H7 (cell line): ENCODE results near the gene SMYD1. TPM values are rescaled to one million over a fixed set of nuclear protein-coding genes. Genes with fewer than 3 reads are reported as not detected.

Source experiments
- DNase-seq: peaks from one replicate; pipeline ENCODE4 v3.0.0; 2012
- H3K27me3 ChIP-seq: 2 replicates; pipeline ENCODE4 v1.6.0; 2011; ENCODE audit warnings: mild to moderate bottlenecking, low read length; ENCODE audit not compliant: control insufficient read depth, insufficient read depth
- H3K36me3 ChIP-seq: replicated peaks from 2 replicates; pipeline ENCODE4 v1.5.1; 2011; ENCODE audit warnings: low read length; ENCODE audit not compliant: control insufficient read depth, insufficient read depth
- H3K4me3 ChIP-seq: 2 replicates; pipeline ENCODE4 v1.5.1; 2011; ENCODE audit warnings: low read depth, mild to moderate bottlenecking, control low read depth, low read length, moderate library complexity; ENCODE audit not compliant: insufficient read depth
- total RNA-seq: library from RNA; depleted of rRNA; stranded (reverse); fragments of >200 nt; shearing (Covaris generic); gene quantifications from 2 replicates; pipeline ENCODE4 v1.2.3, GENCODE V29; 2014

Gene SMYD1
- total RNA-seq, 1 experiment from 2014 or later, result 0.17 TPM

DNA sequence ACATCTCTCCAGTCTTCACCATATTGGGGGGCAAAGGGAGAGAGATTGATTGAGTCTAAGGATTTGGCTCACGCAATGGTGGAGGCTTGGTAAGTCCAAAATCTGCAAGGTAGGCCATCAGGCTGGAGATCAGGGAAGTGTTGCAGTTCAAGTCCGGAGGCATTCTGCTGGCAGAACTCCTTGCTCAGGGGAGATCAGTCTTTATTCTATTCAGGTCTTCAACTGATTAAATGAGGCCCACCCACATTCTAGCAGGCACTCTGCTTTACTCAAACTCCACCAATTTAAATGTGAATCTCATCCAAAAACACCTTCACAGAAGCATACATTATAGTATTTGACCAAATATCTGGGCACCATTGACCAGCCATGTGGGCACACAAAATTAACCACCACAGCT is 21.4 kb downstream of the SMYD1 start:
- DNase-seq, result no peak
- no peaks in the 10 kb centered on the region for H3K27me3 ChIP-seq
- no peak overlapping the region for H3K4me3 ChIP-seq
- no peaks in the 10 kb centered on the region for H3K36me3 ChIP-seq

DNA sequence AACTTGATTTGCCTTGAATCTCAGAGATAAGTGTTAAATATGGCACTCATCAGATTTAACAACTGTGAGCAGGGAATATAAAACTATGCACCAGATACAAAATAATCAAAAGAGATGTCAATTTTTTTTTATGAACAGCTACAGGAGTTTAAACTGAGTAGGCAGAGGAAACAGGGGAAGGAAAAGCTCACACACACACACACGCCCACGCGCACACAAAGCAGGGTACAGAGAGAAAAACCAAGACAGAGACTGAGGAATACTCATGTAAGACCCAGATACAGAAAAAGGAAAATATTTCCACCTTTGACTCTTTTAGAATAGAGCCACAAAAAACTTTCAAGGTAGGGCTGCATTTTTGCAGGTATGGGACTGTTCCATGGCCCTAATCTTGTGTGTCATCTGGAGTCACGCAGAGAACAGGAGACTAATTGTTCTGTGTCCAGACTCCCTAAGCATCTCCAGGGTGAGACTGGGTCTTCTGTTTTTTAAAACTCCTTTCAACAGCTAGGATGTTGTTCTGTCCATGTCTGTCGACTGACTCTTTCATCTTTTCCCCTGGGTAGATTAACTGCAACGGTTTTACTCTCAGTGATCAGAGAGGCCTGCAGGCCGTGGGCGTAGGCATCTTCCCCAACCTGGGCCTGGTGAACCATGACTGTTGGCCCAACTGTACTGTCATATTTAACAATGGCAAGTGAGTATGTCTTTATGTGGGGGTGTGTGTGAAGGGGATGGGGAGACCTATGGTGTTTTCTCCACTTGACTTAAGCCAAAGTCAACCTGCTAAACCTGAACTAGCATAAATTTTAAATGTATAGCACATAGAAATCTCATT is 23.0 kb downstream of the SMYD1 start:
- no peaks in the 10 kb centered on the region for H3K27me3 ChIP-seq
- H3K4me3 ChIP-seq, result no peak overlapping the region
- H3K36me3 ChIP-seq, result no peaks in the 10 kb centered on the region
- DNase-seq, result no peak

DNA sequence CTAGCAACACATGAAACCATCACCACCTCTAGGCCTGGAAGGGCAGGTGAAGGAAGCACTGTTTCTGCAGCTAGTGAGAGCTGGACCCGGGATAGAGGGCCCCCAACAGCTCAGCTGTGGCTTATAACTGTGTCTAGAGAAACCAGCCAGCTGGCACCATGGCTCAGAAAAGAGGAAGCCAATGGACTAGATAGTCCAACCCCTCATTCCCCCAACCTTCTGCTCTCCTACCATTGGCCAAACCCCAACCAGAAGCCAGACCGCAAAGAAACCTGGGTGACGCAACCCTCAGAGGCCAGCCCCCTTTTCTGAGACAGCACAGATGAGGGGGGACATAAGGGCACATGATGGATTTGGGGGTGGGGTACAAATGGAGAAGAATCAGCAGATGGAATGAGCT is 24.3 kb downstream of the SMYD1 start:
- Histone ChIP-seq H3K27me3 (no peaks in the 10 kb centered on the region), H3K4me3 (no peak overlapping the region), H3K36me3 (no peaks in the 10 kb centered on the region)
- DNase-seq, result no peak

DNA sequence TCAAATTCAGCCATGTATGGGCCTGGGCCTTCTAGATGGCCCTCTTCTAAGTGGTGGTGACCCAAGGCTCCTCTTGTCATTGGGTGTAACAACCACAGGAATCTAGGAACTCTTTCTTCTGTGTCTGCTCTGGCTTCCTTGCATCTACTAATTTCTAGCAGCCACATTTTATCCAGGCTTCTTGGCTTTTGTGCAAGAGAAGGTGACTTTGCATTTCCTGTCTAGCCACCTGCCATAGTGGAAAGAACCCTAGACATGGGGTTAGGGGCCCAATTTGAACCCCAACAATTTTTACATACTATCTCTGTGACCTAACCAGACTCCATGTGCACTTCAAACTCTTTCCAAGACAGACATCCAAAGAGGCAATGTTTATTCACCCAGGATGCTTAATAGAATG is 25.1 kb downstream of the SMYD1 start:
- Histone ChIP-seq H3K27me3 (no peaks in the 10 kb centered on the region), H3K36me3 (no peaks in the 10 kb centered on the region), H3K4me3 (no peak overlapping the region)
- no peak for DNase-seq

DNA sequence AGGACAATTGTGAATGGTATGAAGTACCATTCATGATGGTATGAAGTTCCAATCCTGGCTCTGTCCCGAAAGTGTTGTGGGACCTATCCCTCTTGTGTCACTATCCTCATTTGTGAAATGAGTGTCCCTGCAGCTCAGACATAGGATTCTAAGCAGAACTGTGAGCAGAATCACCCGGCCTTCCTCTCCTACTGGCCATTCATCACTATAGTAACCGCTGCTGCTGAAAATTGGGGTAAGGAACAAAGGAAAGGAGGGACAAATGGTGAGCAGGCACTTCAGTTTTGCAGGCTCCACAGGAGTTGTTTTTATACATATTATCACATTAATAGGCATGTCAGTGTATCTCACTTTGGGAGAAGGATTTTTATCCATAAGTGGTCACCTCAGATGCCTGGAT is 27.4 kb downstream of the SMYD1 start:
- H3K36me3 ChIP-seq, result no peaks in the 10 kb centered on the region
- DNase-seq, result no peak
- H3K4me3 ChIP-seq, result no peak overlapping the region
- no peaks in the 10 kb centered on the region for H3K27me3 ChIP-seq

DNA sequence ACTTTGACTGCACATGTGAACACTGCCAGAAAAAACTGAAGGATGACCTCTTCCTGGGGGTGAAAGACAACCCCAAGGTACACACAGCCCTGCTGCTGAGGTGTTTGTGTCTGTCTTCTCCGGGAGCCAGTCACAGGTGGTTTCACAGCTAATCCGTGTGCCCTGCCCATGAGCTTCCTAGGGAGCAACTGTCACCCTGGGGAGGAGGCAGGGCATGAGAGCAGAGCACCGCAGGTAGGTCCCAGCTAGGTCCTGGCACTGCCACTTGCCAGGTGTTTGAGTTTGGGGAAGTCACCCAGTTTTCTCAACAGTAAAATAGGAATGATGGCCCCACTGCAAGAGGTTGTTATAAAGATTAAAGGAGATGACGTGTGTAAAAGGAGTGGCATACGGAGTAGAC is 29.1 kb downstream of the SMYD1 start:
- H3K4me3 ChIP-seq, result no peak overlapping the region
- no peak for DNase-seq
- no peaks in the 10 kb centered on the region for H3K27me3 ChIP-seq
- no peaks in the 10 kb centered on the region for H3K36me3 ChIP-seq

DNA sequence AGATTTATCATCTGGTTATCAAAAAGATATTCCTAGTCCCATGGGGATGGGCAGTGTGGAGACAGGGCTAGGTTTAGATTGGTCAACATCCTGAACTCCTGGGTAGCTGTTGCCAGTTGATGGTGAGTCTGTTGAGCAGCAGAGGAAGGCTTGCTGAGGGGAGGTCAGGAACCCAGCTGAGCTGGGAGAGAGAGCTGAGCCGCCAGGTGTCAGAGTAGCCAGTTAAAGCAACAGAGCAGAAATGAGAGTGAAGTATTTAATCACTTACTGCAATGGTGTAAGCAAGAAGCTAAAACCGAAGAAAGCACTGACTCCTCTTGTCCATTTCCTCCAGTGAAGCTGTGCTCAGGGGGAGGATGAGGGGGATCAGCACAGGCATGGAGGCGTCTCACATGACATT is 29.6 kb downstream of the SMYD1 start:
- Histone ChIP-seq H3K4me3 (no peak overlapping the region), H3K36me3 (no peaks in the 10 kb centered on the region), H3K27me3 (no peaks in the 10 kb centered on the region)
- no peak for DNase-seq

DNA sequence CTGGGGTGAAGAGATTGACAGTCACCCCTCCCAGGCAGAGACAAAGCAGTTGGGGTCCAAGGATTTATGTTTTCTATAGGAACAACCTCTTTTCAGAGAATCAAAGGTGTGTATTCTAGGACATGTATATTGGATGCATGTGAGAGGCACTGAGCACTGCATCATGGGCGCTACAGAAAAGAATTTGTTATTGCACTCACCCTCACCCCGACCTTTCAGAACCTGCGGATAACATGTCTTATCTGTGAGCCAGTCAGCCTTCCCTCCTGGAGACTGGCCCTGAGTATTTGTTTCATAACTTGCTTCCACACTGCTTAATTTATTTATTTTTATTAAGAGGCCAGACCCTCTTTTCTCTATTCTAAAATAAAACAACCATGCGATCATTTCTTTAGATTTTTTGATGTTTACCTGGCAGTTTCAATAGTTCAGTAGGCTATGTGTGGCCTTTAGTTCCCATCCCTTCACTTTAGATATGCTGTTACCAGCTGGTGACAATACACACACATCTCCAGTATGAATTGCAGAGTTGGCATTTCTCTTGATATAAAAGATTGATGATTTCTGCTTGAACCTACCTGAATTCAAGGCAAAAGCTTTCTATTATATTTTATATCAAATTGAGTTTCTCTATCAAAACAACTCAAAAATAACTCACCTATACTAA is 30.4 kb downstream of the SMYD1 start:
- Histone ChIP-seq H3K4me3 (no peak overlapping the region), H3K27me3 (no peaks in the 10 kb centered on the region), H3K36me3 (no peaks in the 10 kb centered on the region)
- DNase-seq, result no peak

DNA sequence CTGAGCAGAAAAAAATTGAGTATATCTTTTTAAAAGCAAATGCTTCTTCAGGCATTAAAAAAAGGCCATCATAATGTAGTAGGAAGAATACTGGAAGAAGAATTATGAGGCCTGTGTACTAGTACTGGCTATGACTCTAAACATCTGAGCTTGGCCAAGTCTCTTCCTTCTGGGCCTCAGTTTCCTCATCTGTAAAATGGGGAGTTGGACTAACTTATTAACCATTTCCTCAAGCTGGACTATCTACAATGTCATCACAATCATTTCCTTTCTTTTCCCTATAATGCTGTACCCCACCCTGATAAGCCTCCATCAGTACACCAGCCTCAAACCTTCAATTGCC is 30.9 kb downstream of the SMYD1 start:
- Histone ChIP-seq H3K36me3 (no peaks in the 10 kb centered on the region), H3K27me3 (no peaks in the 10 kb centered on the region), H3K4me3 (no peak overlapping the region)
- no peak for DNase-seq

DNA sequence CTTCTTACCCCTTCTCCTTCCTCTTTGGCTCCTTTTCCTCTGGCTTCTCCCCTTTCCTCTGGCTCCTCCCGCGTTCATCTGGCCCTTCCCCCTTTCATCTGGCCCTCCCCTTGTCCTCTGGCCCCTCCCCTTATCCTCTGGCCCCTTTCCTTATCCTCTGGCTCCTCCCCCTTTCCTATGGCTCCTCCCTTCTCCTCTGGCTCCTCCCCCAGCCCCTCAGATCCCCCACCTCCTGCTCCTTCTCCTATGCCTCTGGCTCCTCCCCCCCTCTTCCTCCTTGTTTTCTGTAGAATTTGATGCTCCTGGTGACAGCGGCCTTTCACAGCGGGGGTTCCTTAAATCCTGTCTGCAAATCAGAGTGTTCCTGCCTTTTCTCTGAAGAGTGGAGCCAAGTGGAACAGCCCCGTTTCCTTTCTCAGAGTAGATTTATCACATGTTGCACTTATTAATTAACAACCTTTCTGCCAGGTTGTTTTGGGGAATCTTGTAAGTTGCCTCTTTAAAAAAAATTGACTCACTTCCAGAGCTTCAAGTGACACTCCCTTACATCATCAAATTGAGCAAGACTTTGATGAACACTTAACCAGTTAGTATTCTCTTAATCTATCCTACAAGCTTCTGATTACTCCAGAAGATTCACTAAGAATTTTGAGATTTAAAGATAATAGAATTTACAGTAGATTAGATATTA is 32.3 kb downstream of the SMYD1 start:
- no peaks in the 10 kb centered on the region for H3K27me3 ChIP-seq

DNA sequence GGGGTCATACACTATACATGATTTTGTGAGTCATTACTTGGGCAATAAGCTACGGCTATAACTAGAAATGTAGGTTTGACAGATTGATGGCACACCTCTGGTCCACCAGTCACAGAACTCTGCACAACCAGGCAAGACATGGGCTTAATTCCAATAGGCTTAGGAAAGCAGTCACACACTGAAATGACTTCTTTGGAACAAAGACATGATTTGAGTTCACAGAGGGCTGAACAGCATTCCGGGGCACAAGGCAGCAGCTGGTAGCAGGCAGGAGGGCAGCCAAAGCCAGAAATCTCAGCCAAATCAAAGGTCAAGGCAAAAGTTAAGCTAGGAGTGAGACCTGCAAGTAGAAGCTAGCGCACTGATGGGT is 32.8 kb downstream of the SMYD1 start:
- no peak for DNase-seq
- Histone ChIP-seq H3K27me3 (no peaks in the 10 kb centered on the region), H3K4me3 (no peak overlapping the region), H3K36me3 (no peaks in the 10 kb centered on the region)

More for the DNA sequence above, 32.3 kb downstream of the SMYD1 start:
- peak; percentile 89 for DNase-seq
- Histone ChIP-seq H3K4me3 (no peak overlapping the region), H3K36me3 (no peaks in the 10 kb centered on the region)

DNA sequence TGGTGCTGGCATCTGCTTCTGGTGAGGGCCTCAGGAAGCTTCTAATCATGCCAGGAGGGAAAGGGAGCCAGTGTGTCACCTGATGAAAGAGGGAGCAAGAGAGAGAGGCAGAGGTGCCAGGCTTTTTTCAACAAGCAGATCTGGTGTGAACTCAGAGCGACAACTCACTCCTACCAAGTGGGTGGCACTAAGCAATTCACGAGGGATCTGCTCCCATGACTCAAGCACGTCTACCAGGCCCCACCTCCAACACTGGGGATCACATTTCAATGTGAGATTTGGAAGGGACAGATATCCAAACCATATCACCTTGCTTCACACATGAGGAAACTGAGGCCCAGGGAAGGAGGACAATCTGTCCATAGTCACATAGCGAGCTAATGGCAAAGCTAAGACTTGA is 41.2 kb downstream of the SMYD1 start:
- Histone ChIP-seq H3K36me3 (no peaks in the 10 kb centered on the region), H3K4me3 (no peak overlapping the region), H3K27me3 (no peaks in the 10 kb centered on the region)
- no peak for DNase-seq

DNA sequence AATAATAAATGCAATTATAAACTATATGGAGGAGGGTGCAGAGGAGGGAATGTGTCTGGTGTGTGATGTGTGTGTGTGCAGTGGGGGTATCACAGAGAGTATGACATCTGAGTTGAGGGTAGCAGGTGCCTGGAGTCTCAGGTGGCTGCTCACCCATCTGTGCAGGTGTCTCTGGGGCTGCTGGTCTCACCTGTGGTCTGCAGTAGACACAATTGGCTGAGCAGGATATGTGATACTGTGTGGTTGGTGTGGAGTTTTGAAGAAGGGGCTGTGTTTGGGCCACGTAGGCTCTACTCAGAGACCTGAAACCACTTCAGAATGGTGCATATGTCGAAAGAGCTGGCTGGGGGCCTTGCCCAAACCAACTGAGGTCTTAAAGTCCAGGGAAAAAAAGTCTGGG is 43.2 kb downstream of the SMYD1 start:
- no peaks in the 10 kb centered on the region for H3K27me3 ChIP-seq
- no peak for DNase-seq
- no peak overlapping the region for H3K4me3 ChIP-seq
- no peaks in the 10 kb centered on the region for H3K36me3 ChIP-seq

DNA sequence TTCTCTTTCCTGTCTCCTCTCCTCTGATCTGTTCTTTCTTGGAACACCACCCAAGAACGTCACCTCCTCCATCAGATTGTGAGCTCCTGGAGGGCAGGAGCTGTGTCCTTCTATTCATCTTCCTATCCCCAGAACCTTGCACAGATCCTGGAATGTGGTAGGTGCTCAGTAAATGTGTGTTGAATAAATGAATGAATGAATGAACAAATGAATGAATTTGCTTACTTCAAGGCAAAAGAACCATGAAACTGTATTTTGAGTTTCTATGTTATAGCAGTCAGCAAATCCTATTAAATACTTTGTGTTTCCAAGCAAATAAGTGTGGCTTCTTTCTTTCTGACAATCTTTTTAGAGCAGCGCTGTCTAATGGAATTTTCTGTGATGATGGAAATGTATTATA is 45.4 kb downstream of the SMYD1 start:
- H3K36me3 ChIP-seq, result no peaks in the 10 kb centered on the region
- no peak for DNase-seq
- no peaks in the 10 kb centered on the region for H3K27me3 ChIP-seq
- no peak overlapping the region for H3K4me3 ChIP-seq

DNA sequence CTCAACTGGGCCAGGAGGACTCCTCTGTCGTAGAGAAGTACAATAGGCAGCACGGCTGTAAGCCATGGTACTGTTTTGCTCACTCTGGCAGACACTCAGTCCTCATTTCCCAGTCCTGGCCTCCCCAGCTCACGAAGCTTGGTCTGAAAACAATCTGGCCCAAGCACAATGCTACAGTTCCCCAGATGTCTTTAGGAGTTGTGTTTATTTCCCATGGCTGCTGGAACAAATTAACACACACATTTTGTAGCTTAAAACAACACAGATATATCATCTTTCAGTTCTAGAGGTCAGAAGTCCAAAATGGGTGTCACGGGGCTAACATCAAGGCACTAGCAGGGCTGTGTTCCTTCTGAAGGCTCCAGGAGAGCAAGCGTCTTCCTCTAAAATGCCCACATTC is 47.3 kb downstream of the SMYD1 start:
- no peak for DNase-seq
- Histone ChIP-seq H3K27me3 (no peaks in the 10 kb centered on the region), H3K36me3 (no peaks in the 10 kb centered on the region), H3K4me3 (no peak overlapping the region)
